CD4-positive, alpha-beta T cell treated with Interferon alpha-2 for 1 hour (primary cell): ENCODE data around the gene GLRX3.
A peak's percentile ranks its signal among the peaks of the same experiment; 100 is the strongest.
"Not testable (repeated sequence)": the region's sequence is repeated elsewhere in the genome, so short reads cannot be mapped to it uniquely, and the experiment has no call there.

Experiments used
- DNase-seq, 2 donors: peaks; one replicate each; pipeline ENCODE4 v3.0.0-alpha.2; 2020 to 2022

GLRX3 gene

GRCh38 chr10:130190055-130190736, 54.0 kb downstream of the GLRX3 start:
- DNase-seq, result peak; percentile 82 to 89

GRCh38 chr10:130190737-130191115, 54.5 kb downstream of the GLRX3 start:
- DNase-seq, result no peak

GRCh38 chr10:130191380-130191779, 55.2 kb downstream of the GLRX3 start:
- no peak for DNase-seq

- no peak for DNase-seq
These were observed 56.2 kb downstream of the GLRX3 start for GRCh38 chr10:130192276-130192848.

GRCh38 chr10:130193033-130193432, 56.8 kb downstream of the GLRX3 start:
- no peak for DNase-seq

GRCh38 chr10:130193493-130194193, 57.5 kb downstream of the GLRX3 start:
- DNase-seq, result no peak

GRCh38 chr10:130194194-130194990, 58.2 kb downstream of the GLRX3 start:
- no peak for DNase-seq

- DNase-seq, result no peak
These were observed 58.9 kb downstream of the GLRX3 start for GRCh38 chr10:130194991-130195645.

GRCh38 chr10:130195746-130196294, 59.6 kb downstream of the GLRX3 start:
- no peak for DNase-seq

- DNase-seq, result no peak
These were observed 60.6 kb downstream of the GLRX3 start for GRCh38 chr10:130196511-130197487.

- no peak for DNase-seq
These were observed 62.5 kb downstream of the GLRX3 start for GRCh38 chr10:130198651-130199050.

- DNase-seq, result no peak
These were observed 64.2 kb downstream of the GLRX3 start for GRCh38 chr10:130200179-130201042.

- no peak for DNase-seq
These were observed 64.8 kb downstream of the GLRX3 start for GRCh38 chr10:130201043-130201380.

GRCh38 chr10:130202150-130202549, 66.0 kb downstream of the GLRX3 start:
- not testable (repeated sequence) for DNase-seq

GRCh38 chr10:130202984-130203621, 66.9 kb downstream of the GLRX3 start:
- no peak for DNase-seq

- DNase-seq, result no peak
These were observed 67.4 kb downstream of the GLRX3 start for GRCh38 chr10:130203626-130204025.

GRCh38 chr10:130206216-130206737, 70.1 kb downstream of the GLRX3 start:
- DNase-seq, result no peak

GRCh38 chr10:130207205-130207604, 71.0 kb downstream of the GLRX3 start:
- no peak for DNase-seq

GRCh38 chr10:130208807-130209206, 72.6 kb downstream of the GLRX3 start:
- DNase-seq, result no peak

GRCh38 chr10:130212746-130213145, 76.6 kb downstream of the GLRX3 start:
- DNase-seq, result no peak
